ENCODE measurements around the gene KRT5. TPM values are rescaled to one million over a fixed set of nuclear protein-coding genes. Genes with fewer than 3 reads are reported as not detected.

KRT5 gene
- total RNA-seq, 1 donor from 2014 or later = not detected

DNA sequence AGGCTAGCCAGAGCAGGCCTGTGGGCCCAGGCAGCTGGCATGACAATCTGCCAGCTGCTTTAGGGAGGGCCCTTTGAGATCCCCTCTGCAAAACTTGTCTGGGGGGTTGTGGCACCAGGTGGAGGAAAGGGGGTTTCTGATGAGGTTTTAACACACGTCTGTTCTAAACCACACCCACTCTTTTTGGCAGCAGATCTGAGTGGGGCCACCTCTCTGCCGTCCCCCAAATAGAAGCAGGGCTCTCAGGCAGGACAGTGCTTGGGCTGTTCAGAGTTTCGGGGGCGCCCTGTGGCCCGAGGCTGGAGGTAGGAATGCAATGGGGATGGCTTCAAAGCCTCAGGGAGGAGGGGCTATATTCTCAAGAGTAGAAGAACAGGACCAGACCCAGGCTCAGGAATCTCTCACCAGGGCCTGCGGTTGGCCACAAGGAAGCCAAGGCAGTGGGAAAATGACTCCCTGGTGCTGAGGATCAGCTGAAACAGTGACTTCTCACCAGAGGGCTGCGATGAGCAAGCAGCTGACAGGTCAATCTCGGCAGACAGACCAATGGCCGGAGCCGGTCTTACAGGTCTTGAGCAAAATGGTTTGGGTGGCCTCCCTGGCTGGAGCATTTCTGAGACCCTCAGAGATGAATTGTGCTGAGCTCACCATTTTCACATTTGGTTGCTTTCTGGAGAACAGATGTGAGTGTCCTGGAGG is 1.5 kb upstream of the KRT5 start:
- intact Hi-C loops (cut with micrococcal nuclease) = no loop called here

DNA sequence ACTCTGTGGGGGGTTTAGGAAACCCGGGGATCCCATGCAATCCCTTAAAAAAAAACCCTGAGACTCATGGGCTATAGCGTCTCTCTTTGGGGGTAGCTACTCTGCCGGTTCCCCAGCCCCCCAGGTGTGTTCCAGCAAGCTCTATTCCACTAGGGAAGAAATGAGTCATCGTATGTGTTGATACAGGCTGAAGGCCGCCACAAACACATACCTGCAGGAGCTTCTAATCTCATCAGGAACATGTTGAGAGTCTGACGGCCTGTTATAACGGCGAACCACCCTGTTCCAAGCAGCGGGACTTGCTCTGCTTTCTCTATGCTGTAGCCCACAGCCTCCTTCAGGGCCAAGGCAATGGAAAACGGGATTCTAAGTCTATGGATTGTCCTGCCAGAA is 977 bp upstream of the KRT5 start:
- intact Hi-C loops (cut with micrococcal nuclease) = no loop called here

DNA sequence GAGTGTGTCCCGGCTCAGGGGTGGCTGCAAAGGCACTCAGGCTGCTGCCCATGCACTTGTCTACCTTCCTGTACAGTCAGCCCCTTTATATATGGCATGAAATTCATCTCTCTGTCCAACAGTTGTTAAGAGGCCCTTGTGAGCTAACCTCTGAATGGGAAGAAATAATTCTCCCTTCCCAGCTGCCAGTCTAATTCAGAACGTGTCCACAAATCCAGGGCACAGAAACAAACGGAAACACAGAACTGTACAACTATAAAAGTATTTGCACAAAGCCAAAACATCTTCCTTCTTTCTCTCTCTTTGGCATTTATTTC is 849 bp downstream of the KRT5 start:
- intact Hi-C loops (cut with micrococcal nuclease) = no loop called here

DNA sequence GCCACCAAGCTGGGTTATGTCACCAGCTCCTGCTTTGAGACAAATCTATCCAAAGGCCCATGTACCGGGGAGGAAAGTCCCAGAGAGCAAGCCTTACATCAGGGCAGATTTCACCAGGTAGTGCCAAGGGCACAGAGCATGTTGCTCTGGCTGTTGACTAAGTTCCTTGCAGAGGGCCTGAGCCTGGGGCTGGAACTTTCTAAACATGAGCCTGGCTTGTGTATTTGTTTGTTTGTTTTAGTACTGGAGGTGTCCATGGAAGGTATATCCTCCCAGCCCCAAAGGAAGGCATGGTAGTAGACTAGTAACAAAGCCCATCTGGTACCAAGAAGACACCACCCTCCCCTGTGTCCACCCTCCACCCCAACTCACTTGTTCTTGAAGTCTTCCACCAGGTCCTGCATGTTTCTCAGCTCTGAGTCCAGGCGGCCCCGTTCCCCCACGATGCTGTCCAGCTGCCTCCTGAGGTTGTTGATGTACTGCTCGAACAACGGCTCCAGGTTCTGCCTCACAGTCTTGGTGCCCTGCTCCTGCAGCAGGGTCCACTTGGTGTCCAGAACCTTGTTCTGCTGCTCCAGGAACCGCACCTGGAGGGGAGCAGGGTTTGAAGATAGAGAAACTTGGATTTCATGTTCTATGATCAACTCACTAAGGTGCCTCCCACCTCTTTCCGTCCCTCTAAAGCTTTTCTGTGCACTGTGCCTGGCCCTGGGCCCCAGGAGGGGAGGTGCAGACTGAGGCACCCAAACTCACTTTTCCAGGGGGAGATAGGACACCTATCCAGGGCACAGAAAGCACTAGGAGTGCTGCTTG is 1.4 kb downstream of the KRT5 start:
- intact Hi-C loops (cut with micrococcal nuclease) = no loop called here

DNA sequence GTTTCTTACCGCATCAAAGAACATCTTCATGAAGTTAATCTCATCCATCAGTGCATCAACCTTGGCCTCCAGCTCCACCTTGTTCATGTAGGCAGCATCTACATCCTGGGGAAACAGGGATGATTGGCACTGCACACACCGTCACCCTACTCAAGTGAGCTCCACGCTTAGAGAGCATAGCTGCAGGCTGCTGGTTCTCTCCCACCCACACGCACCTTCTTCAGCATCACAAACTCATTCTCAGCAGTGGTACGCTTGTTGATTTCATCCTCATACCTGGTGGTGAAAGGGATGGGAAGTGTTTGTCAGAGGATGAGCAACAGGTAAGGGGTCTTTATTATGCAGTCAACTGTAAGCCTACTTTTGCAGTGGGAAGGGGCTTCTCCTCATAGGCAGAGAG is 2.3 kb downstream of the KRT5 start:
- intact Hi-C loops (cut with micrococcal nuclease) = no loop called here

DNA sequence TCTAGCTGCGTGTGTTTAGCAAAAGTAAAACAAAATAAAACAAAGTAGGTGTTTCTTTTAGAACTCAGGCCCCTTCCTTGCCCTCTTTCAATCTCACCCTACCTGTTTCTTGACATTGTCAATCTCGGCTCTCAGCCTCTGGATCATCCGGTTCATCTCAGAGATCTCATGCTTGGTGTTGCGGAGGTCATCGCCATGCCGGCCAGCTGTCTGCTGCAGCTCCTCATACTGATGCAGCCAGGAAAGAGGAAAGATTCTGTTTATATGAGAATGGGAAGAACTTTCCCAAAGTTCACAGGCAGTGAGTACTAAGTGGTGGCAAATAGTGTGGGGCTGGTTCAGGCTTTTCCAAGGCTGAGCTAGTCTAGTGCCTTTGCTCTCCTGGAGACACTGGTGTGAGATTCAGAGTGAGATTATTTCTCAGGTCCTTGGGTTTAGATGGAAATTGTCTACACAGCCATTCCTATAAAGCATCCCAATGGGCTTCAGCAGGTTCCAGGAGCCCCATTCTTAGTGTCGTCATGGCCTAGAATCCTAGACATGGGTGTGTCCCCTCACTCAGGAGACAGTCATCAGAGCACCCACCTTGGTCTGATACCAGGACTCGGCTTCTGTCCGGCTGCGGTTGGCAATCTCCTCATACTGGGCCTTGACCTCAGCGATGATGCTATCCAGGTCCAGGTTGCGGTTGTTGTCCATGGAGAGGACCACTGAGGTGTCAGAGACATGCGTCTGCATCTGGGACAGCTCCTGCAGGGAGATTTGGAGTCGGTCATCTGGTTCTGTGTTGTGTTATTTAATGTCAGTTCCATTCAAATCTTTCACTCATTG is 3.0 kb downstream of the KRT5 start:
- intact Hi-C loops (cut with micrococcal nuclease) = no loop called here

DNA sequence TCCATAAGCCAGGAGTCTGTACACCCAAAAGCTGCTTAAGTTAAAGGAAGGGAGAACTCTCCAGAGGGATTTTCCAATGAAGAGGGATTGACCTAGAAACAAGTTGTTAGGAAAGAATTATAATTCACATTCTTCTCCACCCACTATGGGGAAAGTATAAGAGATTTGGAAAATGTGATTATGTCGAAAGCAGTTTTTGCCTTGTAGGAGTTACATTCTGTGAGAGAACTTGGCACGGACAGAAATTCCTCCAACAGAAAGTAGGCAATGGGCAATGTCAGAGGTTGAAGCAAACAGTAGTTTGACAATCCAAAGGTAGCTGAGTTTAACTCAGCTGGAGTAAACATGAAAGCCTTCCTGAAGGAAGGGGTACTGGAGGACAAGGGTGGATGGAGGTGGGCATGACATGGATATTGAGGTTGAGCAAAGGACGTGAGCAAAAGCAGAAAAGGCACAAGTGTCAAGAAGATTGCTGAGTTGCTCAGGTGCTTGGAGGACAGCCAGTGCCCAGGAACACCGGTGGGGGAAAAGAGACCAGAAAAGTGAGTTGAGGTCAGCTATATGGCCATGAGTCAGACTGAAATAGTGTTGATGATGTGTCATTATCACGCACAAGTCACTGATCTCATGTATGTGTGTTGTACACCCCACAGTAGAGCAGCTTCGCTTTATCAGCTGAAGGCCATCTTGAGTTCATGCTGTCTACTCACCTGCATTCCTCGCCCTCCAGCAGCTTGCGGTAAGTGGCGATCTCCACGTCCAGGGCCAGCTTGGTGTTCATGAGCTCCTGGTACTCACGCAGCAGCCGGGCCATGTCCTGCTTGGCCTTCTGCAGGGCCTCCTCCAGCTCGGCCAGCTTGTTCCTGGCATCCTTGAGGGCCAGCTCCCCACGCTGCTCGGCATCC is 4.0 kb downstream of the KRT5 start:
- intact Hi-C loops (cut with micrococcal nuclease) = no loop called here

DNA sequence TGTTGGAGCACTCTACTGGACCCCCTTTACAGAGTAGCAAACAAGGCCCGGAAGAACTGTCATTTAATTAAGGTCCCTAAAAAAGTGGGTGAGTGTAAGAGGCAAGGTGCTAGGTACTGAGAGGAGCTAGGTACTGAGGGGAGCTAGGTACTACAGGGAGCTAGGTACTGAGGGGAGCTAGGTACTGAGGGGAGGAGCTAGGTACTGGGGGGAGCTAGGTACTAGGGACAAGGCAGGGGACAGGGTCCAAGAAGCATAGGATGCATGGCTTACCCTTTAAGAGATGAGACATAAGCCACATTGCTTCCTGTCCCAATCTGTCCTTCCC is 4.9 kb downstream of the KRT5 start:
- intact Hi-C loops (cut with micrococcal nuclease) = no loop called here

DNA sequence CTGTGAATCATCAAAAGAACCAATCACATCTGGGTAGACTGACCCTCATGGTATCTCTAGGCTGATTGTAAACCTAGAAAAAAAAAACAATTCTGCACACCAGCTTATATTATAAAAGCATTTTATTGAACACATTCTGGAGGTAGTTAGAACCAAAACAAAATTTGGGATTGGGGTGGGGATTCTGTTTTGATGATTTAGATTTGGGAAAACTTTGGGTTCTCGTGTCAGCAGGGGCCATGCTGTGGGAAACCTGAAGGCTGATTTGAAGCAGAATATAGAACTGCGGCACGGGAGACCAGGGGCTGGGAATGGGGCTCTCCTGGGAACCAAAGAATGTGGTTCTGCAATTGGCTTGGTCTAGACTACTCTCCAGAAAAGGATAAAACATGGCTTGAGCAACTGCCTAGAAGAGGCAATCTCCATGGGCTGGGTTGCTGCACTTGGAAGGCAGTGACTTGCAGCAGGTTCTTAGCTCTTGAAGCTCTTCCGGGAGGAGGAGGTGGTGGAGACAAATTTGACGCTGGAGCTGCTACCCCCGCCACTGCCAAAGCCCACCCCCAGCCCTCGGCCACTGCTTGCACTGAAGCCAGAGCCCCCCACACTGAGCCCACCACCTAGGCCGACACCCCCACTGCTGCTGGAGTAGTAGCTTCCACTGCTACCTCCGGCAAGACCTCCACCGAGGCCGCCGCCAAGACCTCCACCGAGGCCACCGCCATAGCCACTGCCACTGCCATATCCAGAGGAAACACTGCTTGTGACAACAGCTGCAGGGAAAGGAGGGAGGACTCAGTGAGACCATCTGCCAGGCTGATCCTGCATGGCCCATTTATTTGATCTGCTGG is 5.5 kb downstream of the KRT5 start:
- intact Hi-C loops (cut with micrococcal nuclease) = no loop called here

DNA sequence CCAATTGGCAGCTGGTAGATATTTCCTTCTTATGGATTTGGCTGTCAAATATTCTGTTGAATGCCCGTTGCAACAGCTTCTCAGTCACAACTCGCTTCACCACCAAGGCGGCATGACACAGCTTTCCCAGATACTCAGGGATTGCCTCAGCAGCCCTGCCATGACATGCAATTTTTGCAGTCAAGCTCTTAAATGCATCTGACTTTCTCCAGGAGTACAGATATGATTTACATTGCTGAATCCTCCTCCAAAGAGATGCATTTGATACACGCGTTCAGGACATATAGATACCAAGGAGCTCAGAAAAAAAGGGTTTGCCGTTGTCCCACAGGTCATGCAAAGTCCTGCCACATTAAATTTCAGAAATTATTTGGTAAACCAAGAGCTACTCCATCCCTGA is 6.5 kb downstream of the KRT5 start:
- intact Hi-C loops (cut with micrococcal nuclease) = no loop called here

DNA sequence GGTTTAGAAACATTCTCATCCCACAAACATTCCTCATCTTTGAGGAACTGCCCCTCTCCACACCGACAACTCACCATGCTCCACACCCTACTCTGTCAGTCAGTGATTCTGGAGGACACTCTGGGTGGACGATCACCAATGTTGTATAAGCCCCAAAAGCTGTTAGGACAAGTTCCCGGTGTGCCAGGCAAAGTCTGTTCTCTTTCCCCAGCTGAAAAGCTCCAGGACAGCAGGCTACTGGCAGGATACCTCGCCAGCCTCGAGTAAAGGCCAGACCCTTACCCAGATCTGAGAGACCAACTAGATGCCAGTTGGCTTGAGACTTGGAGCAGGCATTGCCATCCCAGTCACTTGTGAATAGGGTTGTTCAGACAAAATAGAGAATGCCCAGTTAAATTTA is 12.0 kb downstream of the KRT5 start:
- intact Hi-C loops (cut with micrococcal nuclease) = loop anchor here (10.0 kb wide), 1 partner anchor 353 kb away; no protein-coding TSS in a partner anchor

DNA sequence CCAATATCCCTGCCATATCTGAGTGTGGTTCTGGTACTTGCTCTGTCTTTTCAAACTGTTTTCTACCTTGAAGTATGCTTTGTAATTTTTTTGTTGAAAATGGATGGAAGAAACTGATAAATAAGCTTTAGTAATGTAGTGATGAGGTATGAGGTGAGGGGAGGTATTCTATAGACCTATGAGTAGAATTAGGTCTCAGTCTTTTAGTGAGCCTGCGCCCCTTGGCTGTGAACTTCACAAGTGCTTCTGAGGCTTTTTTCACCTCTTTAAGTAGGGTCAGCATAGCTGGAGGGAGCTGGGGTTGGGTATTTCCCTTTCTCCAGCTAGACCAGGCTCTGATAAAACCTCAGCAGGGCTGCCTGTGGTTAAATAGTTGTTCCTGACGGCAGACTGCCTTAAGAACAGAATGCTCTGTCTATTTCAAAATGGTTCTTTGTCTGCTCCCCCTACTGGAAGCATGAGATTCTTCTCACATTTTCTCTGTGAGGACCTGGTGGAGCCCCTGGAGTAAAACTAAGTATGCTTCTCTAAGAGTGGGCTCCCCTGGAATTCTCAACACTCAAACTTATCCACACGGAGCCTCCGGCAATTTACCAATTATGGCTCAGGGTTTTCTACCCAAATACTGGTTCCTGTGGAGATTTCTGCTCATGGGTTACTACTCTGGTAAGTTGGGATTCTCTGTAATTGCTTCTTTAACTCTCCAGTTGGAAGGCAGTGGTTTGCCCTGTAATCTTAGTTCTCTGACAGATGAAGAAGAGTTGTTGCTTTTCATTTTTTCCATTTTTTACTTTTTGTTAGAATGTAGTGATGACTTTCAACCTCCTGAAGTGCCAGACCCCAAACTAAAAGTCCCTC is 13.1 kb downstream of the KRT5 start:
- intact Hi-C loops (cut with micrococcal nuclease) = loop anchor here (10.0 kb wide), 1 partner anchor 352 kb away; no protein-coding TSS in a partner anchor

DNA sequence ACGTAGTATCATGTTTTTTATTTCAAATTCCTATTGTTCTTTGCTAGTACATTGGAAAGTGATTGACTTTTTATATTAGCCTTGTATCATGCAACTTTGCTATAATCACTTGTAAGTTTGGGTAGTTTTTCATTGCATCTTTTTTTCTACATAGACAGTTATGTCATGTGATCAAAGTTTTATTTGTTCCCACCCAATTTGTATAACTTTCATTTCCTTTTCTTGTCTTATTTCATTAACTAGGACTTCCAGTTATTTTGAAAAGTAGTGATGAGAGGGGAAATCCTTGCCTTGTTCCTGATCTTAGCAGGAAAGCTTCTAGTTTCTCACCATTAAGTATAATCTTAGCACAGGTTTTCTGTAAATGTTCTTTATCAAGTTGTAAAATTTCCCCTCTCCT is 17.3 kb downstream of the KRT5 start:
- intact Hi-C loops (cut with micrococcal nuclease) = loop anchor here (10.0 kb wide), 1 partner anchor 348 kb away; no protein-coding TSS in a partner anchor

DNA sequence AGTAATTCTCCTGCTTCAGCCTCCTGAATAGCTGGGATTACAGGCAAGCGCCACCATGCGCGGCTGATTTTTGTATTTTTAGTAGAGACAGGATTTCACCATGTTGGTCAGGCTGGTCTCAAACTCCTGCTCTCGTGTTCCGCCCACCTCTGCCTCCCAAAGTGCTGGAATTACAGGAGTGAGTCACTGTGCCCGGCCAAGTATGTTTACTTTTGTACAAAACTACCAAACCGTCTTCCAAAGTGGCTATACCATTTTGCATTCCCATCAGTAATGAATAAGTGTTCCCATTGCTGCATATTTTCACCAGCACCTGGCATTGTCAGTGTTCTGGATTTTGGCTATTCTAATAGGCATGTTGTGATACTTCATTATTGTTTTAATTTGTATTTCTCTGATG is 18.7 kb downstream of the KRT5 start:
- intact Hi-C loops (cut with micrococcal nuclease) = loop anchor here (10.0 kb wide), 1 partner anchor 347 kb away; no protein-coding TSS in a partner anchor

DNA sequence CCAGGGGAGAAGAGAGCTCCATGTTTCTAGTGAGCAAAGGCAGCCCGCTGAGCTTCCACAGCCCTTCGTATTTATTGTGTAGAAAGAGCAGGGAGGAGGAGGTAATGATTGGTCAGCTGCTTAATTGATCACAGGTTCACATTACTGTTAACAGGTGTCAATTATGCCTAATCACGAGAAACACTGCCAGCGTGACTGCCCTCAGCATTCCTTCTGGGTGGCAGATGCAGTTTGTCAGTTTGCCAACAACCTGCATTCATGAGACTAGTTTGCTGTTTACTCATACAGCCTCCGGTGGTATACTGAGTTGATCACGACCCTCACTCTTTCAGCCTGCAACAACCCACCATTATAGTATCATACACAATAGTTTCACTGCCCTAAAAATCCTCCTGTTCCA is 19.6 kb downstream of the KRT5 start:
- intact Hi-C loops (cut with micrococcal nuclease) = loop anchor here (10.0 kb wide), 1 partner anchor 346 kb away; no protein-coding TSS in a partner anchor

DNA sequence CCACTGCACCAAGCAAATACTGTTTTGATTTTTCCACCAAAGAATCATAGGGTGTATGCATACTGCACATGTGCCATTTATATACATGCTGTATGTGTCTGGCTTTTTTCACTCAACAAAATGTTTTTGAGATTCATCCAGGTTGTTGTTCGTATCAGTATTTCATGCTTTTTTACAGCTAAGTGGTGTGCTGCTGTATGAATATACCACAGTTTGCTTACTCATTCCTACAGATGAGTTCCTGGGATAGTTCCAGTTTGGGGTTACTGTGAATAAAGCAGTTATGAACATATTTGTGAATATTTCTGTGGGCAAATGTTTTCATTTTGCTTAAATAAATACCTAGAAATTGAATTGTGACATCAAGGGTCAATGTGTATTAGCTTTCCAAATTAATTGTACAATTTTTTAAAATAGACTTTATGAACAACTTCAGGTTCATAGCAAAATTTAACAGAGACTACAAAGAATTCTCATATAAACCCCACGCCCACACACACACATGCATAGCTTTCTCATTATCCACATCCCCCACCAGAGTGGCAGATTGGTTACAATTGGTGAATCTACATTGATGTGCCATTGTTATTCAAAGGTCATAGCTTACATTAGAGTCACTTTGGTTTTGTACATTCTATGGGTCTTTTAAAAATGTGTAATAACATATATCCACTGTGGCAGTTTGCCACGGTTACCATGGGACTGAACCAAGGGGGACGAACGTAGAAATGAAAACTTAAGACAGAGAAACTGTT is 20.2 kb downstream of the KRT5 start:
- intact Hi-C loops (cut with micrococcal nuclease) = loop anchor here (10.0 kb wide), 1 partner anchor 345 kb away; no protein-coding TSS in a partner anchor

DNA sequence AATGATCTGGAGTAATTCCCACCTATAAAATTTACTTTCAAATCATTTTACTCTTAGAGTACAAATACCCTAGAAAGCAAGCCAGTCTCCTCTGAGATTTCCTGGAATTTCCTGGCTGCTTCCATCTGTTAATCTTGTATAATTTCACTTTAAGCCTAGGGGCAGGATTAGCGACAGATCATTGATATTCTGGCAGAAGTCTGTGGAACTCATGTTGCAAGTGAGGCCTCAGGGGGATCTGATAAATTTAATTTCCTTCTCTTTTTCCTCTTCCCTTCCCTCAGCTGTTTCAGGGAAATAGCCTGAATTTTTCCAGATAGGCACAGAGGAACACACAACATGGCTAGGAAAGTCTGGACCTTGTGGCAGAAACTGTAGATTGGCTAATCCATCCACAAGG is 21.2 kb downstream of the KRT5 start:
- intact Hi-C loops (cut with micrococcal nuclease) = no loop called here

DNA sequence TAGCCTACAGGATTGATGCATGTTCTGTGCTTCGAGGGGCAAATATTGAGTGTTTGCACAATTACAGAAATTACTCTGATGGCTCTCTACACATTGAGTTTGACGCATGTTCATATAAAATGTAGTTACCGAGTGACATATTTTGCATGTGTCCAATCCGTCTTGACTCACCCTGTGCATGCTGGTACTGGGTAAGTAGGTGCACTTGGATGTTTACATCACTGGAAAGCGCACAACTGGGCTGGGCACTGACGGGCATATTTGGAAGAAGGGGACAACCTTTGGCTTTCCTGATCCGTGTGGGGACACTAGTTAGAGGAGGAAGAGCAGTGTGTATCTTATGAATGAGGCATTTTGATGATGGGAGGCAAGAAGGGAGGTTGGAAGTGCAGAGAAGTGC is 22.2 kb downstream of the KRT5 start:
- intact Hi-C loops (cut with micrococcal nuclease) = no loop called here
